D721Med (cell line): ENCODE measurements around the gene SDK1.
A peak's percentile ranks its signal among the peaks of the same experiment; 100 is the strongest.

Source experiments
- DNase-seq: peaks from one replicate; pipeline ENCODE4 v3.0.0; 2011; ENCODE audit warnings: low spot score; ENCODE audit not compliant: insufficient read length
- FAIRE-seq: peaks from 2 replicates; lab custom pipeline; 2011; peaks lifted over from hg19 to GRCh38; lab: Jason Lieb, UNC
- TF ChIP-seq, protein P1 (sequence below): IDR thresholded peaks from 2 replicates; pipeline ENCODE4 v1.5.1; 2012; ENCODE audit warnings: mild to moderate bottlenecking, control low read depth; ENCODE audit not compliant: insufficient read depth; ENCODE audit errors: missing control alignments

SDK1 gene

DNA sequence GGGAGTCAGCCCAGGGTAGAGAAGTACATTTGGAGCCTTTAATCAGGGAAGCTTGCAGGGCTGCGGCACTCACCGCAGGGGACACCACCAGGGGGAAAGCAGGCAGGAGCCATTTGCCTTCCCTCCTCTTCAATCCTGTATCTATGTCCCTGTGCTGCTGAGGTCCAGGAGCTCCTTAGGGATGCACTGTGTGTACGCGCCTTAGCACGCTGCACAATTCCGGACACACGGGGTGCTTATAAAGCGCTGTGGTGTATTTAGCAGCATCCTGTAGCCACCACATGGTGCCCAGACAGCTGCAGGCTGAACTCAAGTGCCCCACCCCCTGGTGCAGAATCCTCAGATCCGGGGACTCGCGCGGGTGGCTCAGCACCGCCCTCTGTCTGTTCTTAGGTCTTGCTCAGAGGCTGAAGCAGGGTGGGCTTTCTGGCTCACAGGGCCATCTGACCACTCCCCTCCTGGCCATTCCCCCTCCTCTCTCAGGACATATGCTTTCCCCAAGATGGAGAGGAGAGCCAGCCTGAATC is 421.4 kb downstream of the SDK1 start:
- DNase-seq (no peak), FAIRE-seq (no peak)
- TF ChIP-seq, protein P1, sequence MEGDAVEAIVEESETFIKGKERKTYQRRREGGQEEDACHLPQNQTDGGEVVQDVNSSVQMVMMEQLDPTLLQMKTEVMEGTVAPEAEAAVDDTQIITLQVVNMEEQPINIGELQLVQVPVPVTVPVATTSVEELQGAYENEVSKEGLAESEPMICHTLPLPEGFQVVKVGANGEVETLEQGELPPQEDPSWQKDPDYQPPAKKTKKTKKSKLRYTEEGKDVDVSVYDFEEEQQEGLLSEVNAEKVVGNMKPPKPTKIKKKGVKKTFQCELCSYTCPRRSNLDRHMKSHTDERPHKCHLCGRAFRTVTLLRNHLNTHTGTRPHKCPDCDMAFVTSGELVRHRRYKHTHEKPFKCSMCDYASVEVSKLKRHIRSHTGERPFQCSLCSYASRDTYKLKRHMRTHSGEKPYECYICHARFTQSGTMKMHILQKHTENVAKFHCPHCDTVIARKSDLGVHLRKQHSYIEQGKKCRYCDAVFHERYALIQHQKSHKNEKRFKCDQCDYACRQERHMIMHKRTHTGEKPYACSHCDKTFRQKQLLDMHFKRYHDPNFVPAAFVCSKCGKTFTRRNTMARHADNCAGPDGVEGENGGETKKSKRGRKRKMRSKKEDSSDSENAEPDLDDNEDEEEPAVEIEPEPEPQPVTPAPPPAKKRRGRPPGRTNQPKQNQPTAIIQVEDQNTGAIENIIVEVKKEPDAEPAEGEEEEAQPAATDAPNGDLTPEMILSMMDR = peak; percentile 12

- DNase-seq (no peak), FAIRE-seq (no peak)
- TF ChIP-seq, protein P1 = no peak
Measured at GRCh38 chr7:3725155-3726059, 424.4 kb downstream of the SDK1 start.

- TF ChIP-seq, protein P1 = no peak
- FAIRE-seq (no peak), DNase-seq (no peak)
Measured at GRCh38 chr7:3730276-3730675, 429.2 kb downstream of the SDK1 start.

GRCh38 chr7:3732395-3733005 is 431.4 kb downstream of the SDK1 start:
- DNase-seq (no peak), FAIRE-seq (no peak)

GRCh38 chr7:3733541-3734140 is 432.6 kb downstream of the SDK1 start:
- FAIRE-seq = no peak
- TF ChIP-seq, protein P1 = no peak
- DNase-seq = no peak

More at GRCh38 chr7:3732395-3733005, 431.4 kb downstream of the SDK1 start:
- TF ChIP-seq, protein P1 = no peak

- FAIRE-seq (no peak), DNase-seq (no peak)
- TF ChIP-seq, protein P1 = no peak
Measured at GRCh38 chr7:3738964-3739363, 437.9 kb downstream of the SDK1 start.
